SK-N-SH treated with all-trans-retinoic acid at 6 μM for 48 hours (cell line): ENCODE measurements around the gene SEC61A2.

Experiments used
- ARNTL ChIP-seq: fragments of 450-650 bp; formaldehyde crosslinking; IDR thresholded peaks from 2 replicates; pipeline ENCODE4 v1.5.0; 2020; ENCODE audit warnings: low read depth, mild to moderate bottlenecking, moderate library complexity, borderline replicate concordance
- PATZ1 ChIP-seq: fragments of 250-450 bp; sonication (Bioruptor Pico); IDR thresholded peaks from 2 replicates; pipeline ENCODE4 v1.8.0; 2020; ENCODE audit warnings: mild to moderate bottlenecking, moderate library complexity, borderline replicate concordance
- RARB ChIP-seq: fragments of 250-450 bp; sonication (Bioruptor Pico); IDR thresholded peaks from 2 replicates; pipeline ENCODE4 v1.8.0; 2021; ENCODE audit warnings: mild to moderate bottlenecking, moderate library complexity
- ZFP3 ChIP-seq: fragments of 250-450 bp; sonication (Bioruptor Pico); IDR thresholded peaks from 2 replicates; pipeline ENCODE4 v1.5.0; 2020; ENCODE audit warnings: mild to moderate bottlenecking, moderate library complexity
- ZNF565 ChIP-seq: fragments of 450-650 bp; formaldehyde crosslinking; conservative IDR thresholded peaks from 2 replicates; pipeline ENCODE4 v1.5.0; 2020; ENCODE audit warnings: low read depth, mild to moderate bottlenecking, moderate library complexity
- ZNF70 ChIP-seq: fragments of 450-650 bp; formaldehyde crosslinking; IDR thresholded peaks from 2 replicates; pipeline ENCODE4 v1.5.0; 2020; ENCODE audit warnings: mild to moderate bottlenecking, moderate library complexity

DNA sequence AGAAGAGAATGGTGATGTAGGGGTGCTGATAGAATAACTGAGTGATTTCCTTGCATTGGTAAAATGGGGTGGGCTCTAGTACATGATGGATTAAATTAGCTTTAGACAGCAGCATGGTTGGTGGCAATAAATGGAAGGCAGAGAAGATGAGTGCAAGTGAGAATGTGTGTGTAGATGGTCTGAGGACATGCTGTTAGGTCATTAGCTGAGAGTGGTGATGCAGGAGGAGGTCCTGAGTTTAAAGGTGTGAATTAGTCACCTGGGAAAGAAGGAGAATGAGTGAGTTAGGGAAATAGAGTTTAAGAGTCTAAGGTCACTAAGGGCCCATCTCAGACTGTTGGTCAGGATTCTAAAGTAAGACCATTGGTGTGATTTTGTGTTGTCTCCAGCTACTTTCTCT, 17.9 kb upstream of the SEC61A2 start:
- TF ChIP-seq RARB (CRISPR knock-in tag) (no peak), ARNTL (CRISPR knock-in tag) (no peak), ZNF565 (CRISPR knock-in tag) (no peak), PATZ1 (no peak), ZFP3 (CRISPR knock-in tag) (no peak), ZNF70 (CRISPR knock-in tag) (no peak)
